Femur (tissue), 1 donor: Measurements from ENCODE around the gene CIROP.

Experiments
- DNase-seq: peaks from one replicate; pipeline ENCODE4 v3.0.0-alpha.2; 2017

CIROP gene

GRCh38 chr14:23063601-23064000, 41.2 kb downstream of the CIROP start:
- no peak for DNase-seq

GRCh38 chr14:23062002-23062401, 42.8 kb downstream of the CIROP start:
- no peak for DNase-seq

DNA sequence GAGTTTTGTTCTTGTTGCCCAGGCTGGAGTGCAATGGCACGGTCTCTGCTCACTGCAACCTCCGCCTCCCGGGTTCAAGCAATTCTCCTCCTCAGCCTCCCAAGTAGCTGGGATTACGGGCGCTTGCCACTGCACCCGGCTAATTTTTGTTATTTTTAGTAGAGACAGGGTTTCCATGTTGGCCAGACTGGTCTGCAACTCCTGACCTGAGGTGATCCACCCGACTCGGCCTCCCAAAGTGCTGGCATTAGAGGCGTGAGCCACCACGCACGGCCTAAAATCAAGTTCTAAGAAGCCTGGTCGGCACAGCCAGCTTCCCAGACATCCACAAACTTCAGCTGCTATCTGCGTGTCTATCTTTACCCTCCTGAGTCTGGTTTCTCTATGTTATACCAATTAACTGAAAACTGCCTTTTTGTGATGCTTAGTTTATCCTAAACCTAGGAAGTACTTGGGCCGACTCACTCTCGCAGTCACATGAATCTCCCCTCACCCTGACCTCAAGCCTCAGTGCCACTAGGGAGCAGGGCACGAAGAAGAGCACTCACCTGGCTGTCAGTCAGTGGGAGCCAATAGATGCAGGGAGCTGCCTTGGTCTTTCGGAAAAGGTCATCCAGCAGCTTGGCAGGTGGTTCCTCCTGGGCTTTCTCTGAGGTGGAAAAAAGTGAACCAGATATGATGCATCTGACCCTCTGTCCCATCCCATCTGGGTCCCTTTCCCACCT, 44.1 kb downstream of the CIROP start:
- DNase-seq: no peak

DNA sequence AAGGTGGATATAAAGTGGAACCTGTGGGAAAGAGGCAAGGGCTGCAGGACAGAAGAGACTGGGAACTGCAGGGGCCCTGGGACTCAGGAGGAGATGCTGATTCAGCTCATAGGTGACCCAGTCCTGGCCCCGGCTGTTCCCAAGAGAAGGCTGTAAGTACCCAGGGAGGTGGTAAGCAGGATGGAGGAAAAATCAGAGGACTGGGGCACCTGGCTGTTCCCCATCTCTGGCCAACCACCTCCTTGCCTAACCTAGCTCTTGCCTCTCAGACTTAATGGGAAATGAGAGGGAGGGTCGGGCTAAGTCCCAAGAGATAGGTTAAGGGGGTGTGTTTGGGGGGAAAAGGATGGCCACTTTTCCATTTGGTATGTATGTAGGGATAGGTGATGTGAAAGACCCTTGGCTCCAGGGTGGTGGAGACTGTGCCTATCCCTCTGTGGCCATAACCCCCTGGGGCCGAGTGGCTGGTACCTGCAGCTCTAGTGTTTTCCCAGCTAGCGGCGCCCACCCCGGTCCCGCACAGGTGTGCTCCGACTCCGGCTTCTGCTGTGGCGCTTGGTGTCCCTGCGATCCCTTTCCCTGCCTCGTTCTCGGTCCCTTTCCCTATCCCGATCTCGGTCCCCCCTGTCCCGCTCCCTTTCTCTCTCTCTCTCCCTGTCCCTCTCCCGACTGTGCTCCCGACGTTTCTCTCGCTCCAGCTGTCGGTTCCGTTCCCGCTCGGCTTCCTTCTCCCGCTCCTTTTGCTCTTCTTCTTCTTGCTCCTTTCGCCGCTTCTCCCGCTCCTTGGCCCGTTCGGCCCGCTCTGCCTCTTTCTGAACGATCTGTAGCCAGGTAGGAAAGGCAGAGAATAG, 45.9 kb downstream of the CIROP start:
- peak; percentile 19 for DNase-seq

GRCh38 chr14:23057757-23058653, 46.8 kb downstream of the CIROP start:
- DNase-seq: peak; percentile 93

DNA sequence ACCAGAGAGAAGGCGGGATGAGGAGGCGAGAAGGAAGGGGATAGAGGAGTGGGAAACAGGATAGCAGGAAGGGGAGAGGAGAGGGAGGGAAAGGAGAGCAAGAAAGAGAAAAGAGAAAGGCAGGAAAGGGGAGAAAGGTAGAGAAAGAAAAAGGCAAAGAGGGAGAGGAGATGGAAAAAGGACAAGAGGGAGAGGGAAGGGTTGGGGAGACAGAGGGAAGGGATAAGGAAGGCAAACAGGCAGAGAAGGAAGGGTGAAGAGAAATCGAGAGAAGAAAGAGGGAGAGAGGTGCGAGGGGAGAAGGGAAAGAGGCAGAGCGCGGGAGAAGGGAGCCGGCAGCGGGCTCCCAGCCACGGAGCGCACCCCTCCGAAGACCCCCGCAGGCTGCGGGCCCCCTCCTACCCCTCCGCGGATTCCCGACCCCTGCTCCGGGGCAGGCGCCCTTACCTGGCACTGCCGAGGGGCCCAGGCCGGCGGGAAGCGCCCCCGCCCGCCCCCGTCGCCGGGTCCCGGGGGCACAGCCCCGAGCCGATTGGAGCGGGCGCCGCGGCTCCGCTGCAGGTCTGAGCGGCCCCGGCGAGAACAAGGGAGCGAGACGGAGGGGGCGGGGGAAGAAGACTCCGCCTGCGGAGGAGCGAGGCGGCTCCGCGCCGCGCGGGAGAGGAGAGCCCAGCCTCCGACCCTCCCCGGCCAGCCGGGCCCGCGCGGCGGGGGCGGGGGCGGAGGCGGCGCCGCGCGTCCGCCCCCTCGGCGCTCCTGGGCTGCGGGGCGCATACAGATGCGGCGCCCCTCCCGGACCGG, 47.6 kb downstream of the CIROP start, which contains the start of gene CDH24:
Gene CDH24, minus strand, starts transcription at position 565 of the 801 bp plus-strand sequence. CDS start 1,787 bp downstream, outside the sequence.
- peak; percentile 87 for DNase-seq

DNA sequence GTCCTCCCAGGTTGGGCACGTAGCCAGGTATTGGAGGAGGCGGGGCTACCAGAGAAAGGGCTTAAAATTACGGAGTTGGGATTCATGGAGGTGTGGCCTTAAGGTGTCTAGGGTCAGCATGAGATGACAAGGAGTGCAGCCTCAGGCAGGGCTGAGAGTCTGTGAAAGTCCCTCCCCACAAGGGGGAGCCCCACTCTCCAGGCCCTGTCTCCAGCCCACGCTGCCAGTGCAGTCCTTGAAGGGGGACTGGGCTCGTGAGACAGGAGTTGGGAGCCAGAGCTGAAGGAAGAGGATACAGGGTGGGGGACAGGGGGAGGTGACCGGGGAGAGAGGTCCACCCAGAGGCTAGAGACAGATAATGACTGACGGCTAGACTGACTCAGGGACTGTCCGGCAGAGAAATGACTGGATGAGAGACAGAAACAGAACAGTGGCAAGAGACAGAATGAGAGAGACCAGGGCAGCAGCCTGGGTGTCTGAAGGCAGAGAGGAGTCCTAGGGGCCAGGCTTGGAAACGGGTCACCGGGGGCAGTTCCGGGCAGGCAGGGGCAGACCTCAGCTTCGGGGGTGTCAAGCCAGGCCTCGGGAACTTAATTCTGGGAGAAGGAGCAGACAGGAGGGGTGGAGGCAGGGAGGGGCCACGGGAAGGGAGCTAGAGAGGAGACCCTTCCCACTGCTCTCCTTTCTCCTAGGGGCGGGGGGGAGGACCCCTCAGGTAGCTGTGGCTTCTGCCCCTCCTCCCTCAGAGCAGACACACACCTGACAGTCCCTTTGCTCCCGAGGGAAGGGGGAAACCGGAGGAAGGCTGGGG, 48.4 kb downstream of the CIROP start:
- peak; percentile 71 for DNase-seq

DNA sequence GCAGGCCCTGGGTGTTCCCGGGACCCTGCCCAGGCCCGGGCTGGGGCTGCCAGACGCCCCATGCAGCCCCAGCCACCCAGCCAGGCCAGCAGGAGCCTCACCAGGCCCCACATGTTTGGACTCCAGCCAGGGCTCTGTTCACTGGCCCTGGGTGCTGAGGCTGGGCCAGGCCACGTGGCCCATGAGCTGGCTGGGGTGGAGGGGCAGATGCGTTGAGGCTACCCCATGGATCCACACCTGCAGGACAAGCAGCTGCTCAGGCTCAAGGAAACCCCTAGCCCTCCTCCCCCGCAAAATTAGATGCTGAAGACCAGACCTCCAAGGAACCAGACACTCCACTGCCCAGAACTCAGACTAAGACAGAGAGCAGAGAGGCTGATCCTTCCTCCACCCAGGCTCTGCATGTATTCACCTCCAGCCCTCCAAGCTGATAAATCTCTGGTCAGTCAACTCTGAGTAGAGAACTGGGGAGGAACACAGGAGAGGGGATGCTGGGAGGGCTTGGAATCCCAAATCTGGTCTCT, 49.1 kb downstream of the CIROP start:
- DNase-seq: no peak

DNA sequence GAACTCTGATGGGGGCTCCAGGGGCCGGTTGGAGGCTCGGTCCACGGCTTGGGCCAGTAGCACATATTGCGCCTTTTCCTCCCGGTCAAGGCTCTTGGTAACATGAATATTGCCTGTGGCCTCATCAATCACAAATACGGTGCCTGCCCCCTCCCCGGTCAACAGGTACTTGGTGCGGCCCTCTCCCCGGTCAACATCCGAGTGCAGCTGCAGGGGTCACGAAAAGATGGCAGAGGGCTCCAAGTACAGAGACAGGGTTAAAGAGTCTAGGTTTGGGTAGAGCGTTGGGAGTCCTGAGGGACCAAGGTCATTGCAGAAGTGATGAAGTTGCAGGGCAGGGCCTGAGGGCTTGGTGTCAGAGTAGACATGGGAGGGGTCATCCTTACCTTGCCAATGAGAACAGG, 49.6 kb downstream of the CIROP start:
- DNase-seq: no peak

GRCh38 chr14:23054000-23054811, 50.6 kb downstream of the CIROP start:
- DNase-seq: no peak

GRCh38 chr14:23053426-23053825, 51.4 kb downstream of the CIROP start:
- no peak for DNase-seq

GRCh38 chr14:23052671-23053070, 52.1 kb downstream of the CIROP start:
- DNase-seq: no peak

DNA sequence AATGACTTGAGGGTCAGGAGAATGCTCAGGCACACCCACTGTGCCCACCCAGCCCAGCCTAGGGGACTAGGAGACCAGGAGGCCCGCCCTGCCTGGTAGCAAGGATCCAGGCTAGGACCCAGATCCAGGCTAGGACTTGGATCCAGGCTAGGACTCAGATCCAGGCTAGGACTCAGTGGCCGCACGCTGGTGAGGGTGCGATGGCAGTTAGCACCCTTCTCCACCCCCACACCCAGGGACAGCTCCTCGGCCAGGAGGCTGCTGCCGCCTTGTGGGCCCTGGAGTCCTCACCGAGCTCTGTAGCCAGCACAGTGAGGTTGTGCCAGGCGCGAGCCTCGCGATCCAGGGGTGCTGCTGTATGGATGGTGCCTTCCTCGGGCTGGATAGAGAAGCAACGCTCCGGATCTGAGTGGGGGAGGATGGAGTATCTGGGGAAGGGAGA, 52.6 kb downstream of the CIROP start:
- no peak for DNase-seq

- DNase-seq: no peak
Measured at GRCh38 chr14:23051141-23052057, 53.4 kb downstream of the CIROP start.
